Gastrocnemius medialis (tissue), 4 donors: Measurements from ENCODE around the gene SPSB4. TPM values are rescaled to one million over a fixed set of nuclear protein-coding genes. Genes with fewer than 3 reads are reported as not detected.

Source experiments
- ATAC-seq, 2 donors: fragments of 150-250 bp; one replicate each; pipeline ENCODE4 v1.9.1; 2016
- DNase-seq, 2 donors: peaks; one replicate each; pipeline ENCODE4 v3.0.0-alpha.2; 2019
- H3K27ac ChIP-seq, 4 donors: fragments of 200-600 bp; sonication (generic); 1 replicate in 1 of 4; 2 replicates in 3 of 4; pipeline ENCODE4 v1.5.1; 2016 to 2018; ENCODE audit warnings: mild to moderate bottlenecking in 2 of 4, moderate library complexity in 1 of 4
- H3K27me3 ChIP-seq, 3 donors: fragments of 200-600 bp; sonication (generic) in 2 of 3; 1 replicate in 1 of 3; 2 replicates in 2 of 3; pipeline versions ENCODE4 v1.5.1 to v1.6.0; 2016 to 2019; ENCODE audit warnings: mild to moderate bottlenecking in 1 of 3, moderate library complexity in 1 of 3
- H3K36me3 ChIP-seq, 2 donors: fragments of 200-600 bp; sonication (generic) in 1 of 2; one replicate each; pipeline ENCODE4 v1.5.1; 2017 to 2018
- H3K4me1 ChIP-seq, 2 donors: fragments of 200-600 bp; sonication (generic) in 1 of 2; one replicate each; pipeline ENCODE4 v1.5.1; 2016 to 2017; ENCODE audit warnings: mild to moderate bottlenecking in 2 of 2
- H3K4me3 ChIP-seq, 4 donors: fragments of 200-600 bp; sonication (generic) in 3 of 4; 1 replicate in 1 of 4; 2 replicates in 3 of 4; pipeline ENCODE4 v1.5.1; 2016 to 2019; ENCODE audit warnings: mild to moderate bottlenecking in 2 of 4
- H3K9me3 ChIP-seq, 3 donors: fragments of 200-600 bp; sonication (generic) in 2 of 3; 1 replicate in 1 of 3; 2 replicates in 2 of 3; pipeline ENCODE4 v1.5.1; 2016 to 2019
- CTCF ChIP-seq, 5 experiments: fragments of 450-650 bp in 3 of 5; fragments of 200-600 bp in 2 of 5; sonication (generic) in 2 of 5; IDR thresholded peaks in 4 of 5; conservative IDR thresholded peaks in 1 of 5; 1 replicate in 4 of 5; 2 replicates in 1 of 5; pipeline ENCODE4 v1.5.1; 2016 to 2019; ENCODE audit warnings: antibody characterized with exemption in 5 of 5, mild to moderate bottlenecking in 3 of 5, moderate library complexity in 3 of 5
- POLR2A ChIP-seq, 2 donors: fragments of 450-650 bp; IDR thresholded peaks; one replicate each; pipeline ENCODE4 v1.6.1; 2017; ENCODE audit warnings: antibody characterized with exemption in 2 of 2, mild to moderate bottlenecking in 2 of 2, moderate library complexity in 2 of 2
- in situ Hi-C, 4 donors: fragments of 200-750 bp; cut with MboI; loops; one replicate each; pipeline versions ENCODE4 v1.15.0 to v1.8.0; 2017; ENCODE audit warnings: low sequenced_read_pairs in 4 of 4
- intact Hi-C: fragments of 100-400 bp; cut with DNase I; formaldehyde crosslinking; loops from one replicate; pipeline ENCODE4 v1.15.1; 2023; ENCODE audit warnings: low total_unique reads
- total RNA-seq, 4 donors: library from RNA; depleted of rRNA; stranded (reverse); fragments of >200 nt; gene quantifications; one replicate each; pipeline versions ENCODE4 v1.1.0 to v1.2.3, GENCODE V29; 2016

Gene SPSB4
- total RNA-seq, 4 donors from 2014 or later, result 0.35 to 0.81 TPM; not detected in 2

DNA sequence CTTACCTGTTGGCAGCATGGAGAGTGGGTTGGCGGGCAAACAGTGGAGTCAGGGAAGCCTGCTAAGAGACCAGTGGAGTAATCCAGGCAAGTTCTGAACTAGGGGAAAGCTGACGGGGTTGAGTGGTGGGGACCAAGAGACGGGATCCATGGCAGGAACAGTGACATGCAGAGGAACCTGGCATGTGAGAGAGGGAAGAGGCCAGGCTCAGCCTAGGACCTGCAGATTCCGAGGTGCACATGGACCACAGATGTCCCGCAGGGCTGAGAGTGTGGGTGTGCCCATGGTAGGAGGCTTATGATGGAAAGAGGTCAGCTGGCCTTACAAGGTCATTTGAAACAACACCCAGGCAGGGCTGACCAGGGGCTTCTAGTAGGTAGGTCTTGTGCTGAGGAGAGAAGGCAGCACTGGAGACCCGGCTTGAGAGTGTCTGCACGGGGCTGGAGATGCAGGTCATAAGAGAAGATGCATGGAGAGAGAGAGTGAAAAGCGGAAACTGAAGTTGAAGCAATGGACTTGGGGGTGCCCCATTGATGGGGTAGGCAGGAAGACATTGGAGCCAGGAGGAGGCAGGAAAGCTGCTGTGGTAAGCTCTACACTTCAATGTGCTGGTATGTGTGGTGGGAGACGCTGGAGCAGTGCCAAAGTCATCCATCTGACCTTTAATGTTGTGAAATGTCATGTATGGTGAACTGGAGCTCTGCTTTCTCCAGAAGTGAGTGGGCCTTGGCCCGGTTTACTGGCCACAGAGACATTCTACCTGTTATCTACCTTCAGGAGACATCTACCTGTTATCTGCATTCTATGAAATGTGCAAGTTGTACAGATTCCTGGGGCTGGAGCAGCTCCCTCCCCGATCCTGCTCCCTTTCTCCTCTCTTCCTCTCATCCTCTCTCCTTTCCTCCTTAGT, 4.6 kb downstream of the SPSB4 start:
- Histone ChIP-seq H3K4me1 (peaks cover 7 to 10% of the 10 kb centered on the region in 2 donors), H3K9me3 (no peaks in the 10 kb centered on the region), H3K4me3 (no peak overlapping the region), H3K27me3 (peaks cover 0 to 10% (median 0%) of the 10 kb centered on the region in 3 donors), H3K27ac (no peak overlapping the region), H3K36me3 (no peaks in the 10 kb centered on the region)
- no peak for TF ChIP-seq POLR2A (IDR thresholded peaks at IDR 0.05)
- no peak for TF ChIP-seq CTCF (IDR thresholded peaks at IDR 0.05 in 4 of 5, conservative IDR thresholded peaks at IDR 0.05 in 1 of 5)
- ATAC-seq (no peak), DNase-seq (no peak)
- intact Hi-C loops (no loop called here), in situ Hi-C loops (no loop called here)

DNA sequence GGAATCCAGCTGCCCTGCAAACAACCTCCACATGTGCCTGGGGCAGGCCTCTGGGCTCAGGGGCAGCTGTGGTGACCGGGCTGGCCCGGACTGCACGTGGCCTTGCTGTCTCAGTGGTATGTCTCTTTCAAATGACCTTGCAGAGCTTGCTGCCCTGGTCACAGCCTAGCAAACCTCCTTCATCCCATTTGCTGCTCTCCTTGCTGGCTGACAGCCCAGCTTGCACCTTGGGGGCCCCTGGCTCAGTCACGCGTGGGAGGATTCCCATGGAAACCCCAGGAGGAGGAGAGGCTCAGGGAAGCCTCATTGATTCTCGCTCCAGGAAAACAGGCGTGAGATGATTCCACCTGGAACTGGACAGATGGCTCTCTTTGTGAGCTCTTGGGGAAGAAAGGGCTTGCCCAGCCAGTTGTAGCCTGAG, 5.6 kb downstream of the SPSB4 start:
- no peaks in the 10 kb centered on the region for H3K36me3 ChIP-seq
- H3K27ac ChIP-seq, result no peak overlapping the region
- no peak overlapping the region for H3K4me3 ChIP-seq
- TF ChIP-seq POLR2A (IDR thresholded peaks at IDR 0.05) (no peak), CTCF (IDR thresholded peaks at IDR 0.05 in 4 of 5, conservative IDR thresholded peaks at IDR 0.05 in 1 of 5) (no peak)
- peaks cover 7% of the 10 kb centered on the region in 2 donors for H3K4me1 ChIP-seq
- in situ Hi-C loops, result no loop called here
- intact Hi-C loops, result no loop called here
- ATAC-seq (no peak), DNase-seq (no peak)
- no peaks in the 10 kb centered on the region for H3K9me3 ChIP-seq
- H3K27me3 ChIP-seq, result peaks cover 0 to 10% (median 0%) of the 10 kb centered on the region in 3 donors

- intact Hi-C loops, result no loop called here
- H3K27ac ChIP-seq, result no peak overlapping the region
These were observed 6.3 kb downstream of the SPSB4 start for GRCh38 chr3:141057436-141057835.

GRCh38 chr3:141057946-141058800, 7.0 kb downstream of the SPSB4 start:
- Histone ChIP-seq H3K9me3 (no peaks in the 10 kb centered on the region), H3K27ac (no peak overlapping the region), H3K36me3 (no peaks in the 10 kb centered on the region), H3K27me3 (no peaks in the 10 kb centered on the region), H3K4me3 (no peak overlapping the region), H3K4me1 (no peaks in the 10 kb centered on the region)
- TF ChIP-seq CTCF (IDR thresholded peaks at IDR 0.05 in 4 of 5, conservative IDR thresholded peaks at IDR 0.05 in 1 of 5) (no peak), POLR2A (IDR thresholded peaks at IDR 0.05) (no peak)
- DNase-seq, result no peak
- no peak for ATAC-seq
- in situ Hi-C loops, result no loop called here
- intact Hi-C loops, result no loop called here

More at GRCh38 chr3:141057436-141057835, 6.3 kb downstream of the SPSB4 start:
- Histone ChIP-seq H3K9me3 (no peaks in the 10 kb centered on the region), H3K4me3 (no peak overlapping the region), H3K27me3 (peaks cover 0 to 5% (median 0%) of the 10 kb centered on the region in 3 donors), H3K36me3 (no peaks in the 10 kb centered on the region), H3K4me1 (peaks cover under 1 to 2% of the 10 kb centered on the region in 2 donors)
- in situ Hi-C loops, result no loop called here
- DNase-seq (no peak), ATAC-seq (no peak)
- no peak for TF ChIP-seq CTCF (IDR thresholded peaks at IDR 0.05 in 4 of 5, conservative IDR thresholded peaks at IDR 0.05 in 1 of 5)
- TF ChIP-seq POLR2A (IDR thresholded peaks at IDR 0.05), result no peak
